Measurements from ENCODE around the gene RCL1.

DNA sequence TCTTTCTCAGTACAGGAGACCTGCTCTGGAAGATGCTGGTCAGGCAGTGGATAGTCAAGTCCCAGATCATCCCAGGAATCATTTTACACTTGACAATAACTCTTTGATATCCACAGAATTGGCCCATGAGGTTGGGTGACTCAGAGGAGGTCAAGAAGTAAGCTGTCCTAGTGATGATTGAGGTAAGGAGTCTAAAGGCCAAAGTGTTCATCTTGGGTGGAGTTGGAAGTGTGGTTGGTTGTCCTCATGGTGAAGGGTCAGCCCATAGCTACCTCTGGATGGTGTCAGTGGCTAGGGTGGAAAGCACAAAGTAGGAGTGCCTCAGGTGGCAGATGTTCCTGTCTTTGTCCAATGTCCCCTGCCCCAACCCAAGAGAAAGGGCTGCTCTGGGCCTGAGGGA, 24.1 kb upstream of the RCL1 start:
- TF ChIP-seq GATA2 (IDR thresholded peaks at IDR 0.05; ENCODE audit: low read depth, low read length) = no peak
- TF ChIP-seq GATA3 (IDR thresholded peaks at IDR 0.05; ENCODE audit: low read depth, low read length) = no peak

Measured in SH-SY5Y (cell line).